ENCODE measurements around the gene PLIN1. TPM values are rescaled to one million over a fixed set of nuclear protein-coding genes. Genes with fewer than 3 reads are reported as not detected.

PLIN1 gene
- total RNA-seq, 1 donor, result 0.27 TPM

GRCh38 chr15:89654301-89654761 lies 24.8 kb downstream of the PLIN1 start:
- H3K4me3 ChIP-seq (ENCODE audit: low read depth, low read length), result peak overlapping the region; percentile 78
- peak; percentile 70 for DNase-seq (ENCODE audit: low read depth)
- TF ChIP-seq, protein P1, sequence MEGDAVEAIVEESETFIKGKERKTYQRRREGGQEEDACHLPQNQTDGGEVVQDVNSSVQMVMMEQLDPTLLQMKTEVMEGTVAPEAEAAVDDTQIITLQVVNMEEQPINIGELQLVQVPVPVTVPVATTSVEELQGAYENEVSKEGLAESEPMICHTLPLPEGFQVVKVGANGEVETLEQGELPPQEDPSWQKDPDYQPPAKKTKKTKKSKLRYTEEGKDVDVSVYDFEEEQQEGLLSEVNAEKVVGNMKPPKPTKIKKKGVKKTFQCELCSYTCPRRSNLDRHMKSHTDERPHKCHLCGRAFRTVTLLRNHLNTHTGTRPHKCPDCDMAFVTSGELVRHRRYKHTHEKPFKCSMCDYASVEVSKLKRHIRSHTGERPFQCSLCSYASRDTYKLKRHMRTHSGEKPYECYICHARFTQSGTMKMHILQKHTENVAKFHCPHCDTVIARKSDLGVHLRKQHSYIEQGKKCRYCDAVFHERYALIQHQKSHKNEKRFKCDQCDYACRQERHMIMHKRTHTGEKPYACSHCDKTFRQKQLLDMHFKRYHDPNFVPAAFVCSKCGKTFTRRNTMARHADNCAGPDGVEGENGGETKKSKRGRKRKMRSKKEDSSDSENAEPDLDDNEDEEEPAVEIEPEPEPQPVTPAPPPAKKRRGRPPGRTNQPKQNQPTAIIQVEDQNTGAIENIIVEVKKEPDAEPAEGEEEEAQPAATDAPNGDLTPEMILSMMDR (IDR thresholded peaks at IDR 0.05; ENCODE audit: insufficient read depth, low read length), result no peak

GRCh38 chr15:89653578-89653977 lies 25.6 kb downstream of the PLIN1 start:
- TF ChIP-seq, protein P1 (IDR thresholded peaks at IDR 0.05; ENCODE audit: insufficient read depth, low read length), result no peak

DNA sequence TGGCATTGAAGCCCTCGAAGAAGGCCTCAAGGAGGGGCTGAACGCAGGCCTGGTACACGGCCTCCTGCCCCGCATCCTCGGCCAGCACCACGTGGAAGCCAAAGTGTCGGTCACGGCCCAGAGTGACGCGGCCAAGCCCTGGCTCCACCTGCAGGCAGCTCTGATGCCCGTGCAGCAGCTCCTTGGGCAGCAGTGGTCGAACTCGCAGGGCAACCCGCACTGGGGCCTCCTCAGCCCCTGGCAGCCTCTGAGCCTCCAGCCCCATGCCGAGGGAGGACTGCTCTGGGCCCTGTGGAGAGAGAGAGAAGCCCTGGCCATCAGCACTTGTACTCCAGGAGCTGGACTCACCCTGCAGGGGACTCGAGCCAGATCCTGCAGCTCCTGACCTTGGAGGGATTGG lies 26.5 kb downstream of the PLIN1 start:
- H3K4me3 ChIP-seq (ENCODE audit: low read depth, low read length), result no peak overlapping the region
- DNase-seq (ENCODE audit: low read depth), result no peak
- TF ChIP-seq, protein P1 (IDR thresholded peaks at IDR 0.05; ENCODE audit: insufficient read depth, low read length), result no peak

More at GRCh38 chr15:89653578-89653977, 25.6 kb downstream of the PLIN1 start:
- DNase-seq (ENCODE audit: low read depth), result no peak
- H3K4me3 ChIP-seq (ENCODE audit: low read depth, low read length), result no peak overlapping the region

DNA sequence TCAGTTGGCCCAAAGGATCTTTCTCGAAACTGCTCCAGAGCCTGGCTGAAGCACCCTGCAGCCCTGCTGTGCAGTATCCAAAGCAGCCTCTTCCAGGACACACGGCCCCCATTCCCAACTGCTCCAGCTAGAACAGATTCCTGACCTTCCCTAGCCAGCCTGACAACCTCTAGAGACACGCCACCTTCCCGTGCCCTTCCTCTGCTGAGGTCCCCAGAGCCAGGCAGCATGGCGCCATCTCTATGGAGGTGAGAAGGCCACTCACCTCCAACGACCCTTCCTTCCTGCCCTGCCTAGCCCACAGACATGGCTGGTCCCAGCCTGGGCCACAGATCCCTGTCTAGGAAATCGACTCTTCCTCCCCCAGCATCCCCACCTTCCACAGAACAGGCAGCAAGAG lies 27.0 kb downstream of the PLIN1 start:
- no peak overlapping the region for H3K4me3 ChIP-seq (ENCODE audit: low read depth, low read length)
- TF ChIP-seq, protein P1 (IDR thresholded peaks at IDR 0.05; ENCODE audit: insufficient read depth, low read length), result no peak
- no peak for DNase-seq (ENCODE audit: low read depth)

GRCh38 chr15:89649716-89650115 lies 29.5 kb downstream of the PLIN1 start:
- no peak overlapping the region for H3K4me3 ChIP-seq (ENCODE audit: low read depth, low read length)
- TF ChIP-seq, protein P1 (IDR thresholded peaks at IDR 0.05; ENCODE audit: insufficient read depth, low read length), result no peak
- no peak for DNase-seq (ENCODE audit: low read depth)

- DNase-seq (ENCODE audit: low read depth), result no peak
Measured at GRCh38 chr15:89649013-89649625, 30.0 kb downstream of the PLIN1 start.

More at GRCh38 chr15:89649013-89649625, 30.0 kb downstream of the PLIN1 start:
- TF ChIP-seq, protein P1 (IDR thresholded peaks at IDR 0.05; ENCODE audit: insufficient read depth, low read length), result no peak
- no peak overlapping the region for H3K4me3 ChIP-seq (ENCODE audit: low read depth, low read length)

All from fibroblast of the aortic adventitia (primary cell).